Ishikawa (cell line): ENCODE measurements around the gene PRKCB.

Source experiments
- CEBPB ChIP-seq: IDR thresholded peaks from 2 replicates; pipeline ENCODE4 v1.6.1; 2012
- CREB1 ChIP-seq: IDR thresholded peaks from 2 replicates; pipeline ENCODE4 v1.6.1; 2012; ENCODE audit warnings: low read depth
- EGR1 ChIP-seq: IDR thresholded peaks from 2 replicates; pipeline ENCODE4 v1.6.1; 2012
- EP300 ChIP-seq: IDR thresholded peaks from 2 replicates; pipeline ENCODE4 v1.6.1; 2012; ENCODE audit warnings: borderline replicate concordance
- MAX ChIP-seq: IDR thresholded peaks from 2 replicates; pipeline ENCODE4 v1.6.1; 2012
- NFIC ChIP-seq: IDR thresholded peaks from 2 replicates; pipeline ENCODE4 v1.6.1; 2012
- RAD21 ChIP-seq: IDR thresholded peaks from 2 replicates; pipeline ENCODE4 v1.6.1; 2012; ENCODE audit warnings: low read depth
- TAF1 ChIP-seq: IDR thresholded peaks from 2 replicates; pipeline ENCODE4 v1.6.1; 2012; ENCODE audit warnings: low read depth, mild to moderate bottlenecking
- TEAD4 ChIP-seq: IDR thresholded peaks from 2 replicates; pipeline ENCODE4 v1.6.1; 2012
- ZBTB7A ChIP-seq: IDR thresholded peaks from 2 replicates; pipeline ENCODE4 v1.6.1; 2012; ENCODE audit warnings: low read depth
- TF ChIP-seq, protein P1 (sequence below): IDR thresholded peaks from 2 replicates; pipeline ENCODE4 v1.6.1; 2012; ENCODE audit warnings: low read depth, mild to moderate bottlenecking

GRCh38 chr16:24041834-24042631 is 206.2 kb downstream of the PRKCB start:
- TF ChIP-seq EP300 (no peak), RAD21 (peak; percentile 80), CEBPB (no peak), NFIC (no peak), TAF1 (no peak), TEAD4 (no peak), MAX (no peak), EGR1 (no peak), ZBTB7A (no peak), CREB1 (no peak)
- TF ChIP-seq, protein P1, sequence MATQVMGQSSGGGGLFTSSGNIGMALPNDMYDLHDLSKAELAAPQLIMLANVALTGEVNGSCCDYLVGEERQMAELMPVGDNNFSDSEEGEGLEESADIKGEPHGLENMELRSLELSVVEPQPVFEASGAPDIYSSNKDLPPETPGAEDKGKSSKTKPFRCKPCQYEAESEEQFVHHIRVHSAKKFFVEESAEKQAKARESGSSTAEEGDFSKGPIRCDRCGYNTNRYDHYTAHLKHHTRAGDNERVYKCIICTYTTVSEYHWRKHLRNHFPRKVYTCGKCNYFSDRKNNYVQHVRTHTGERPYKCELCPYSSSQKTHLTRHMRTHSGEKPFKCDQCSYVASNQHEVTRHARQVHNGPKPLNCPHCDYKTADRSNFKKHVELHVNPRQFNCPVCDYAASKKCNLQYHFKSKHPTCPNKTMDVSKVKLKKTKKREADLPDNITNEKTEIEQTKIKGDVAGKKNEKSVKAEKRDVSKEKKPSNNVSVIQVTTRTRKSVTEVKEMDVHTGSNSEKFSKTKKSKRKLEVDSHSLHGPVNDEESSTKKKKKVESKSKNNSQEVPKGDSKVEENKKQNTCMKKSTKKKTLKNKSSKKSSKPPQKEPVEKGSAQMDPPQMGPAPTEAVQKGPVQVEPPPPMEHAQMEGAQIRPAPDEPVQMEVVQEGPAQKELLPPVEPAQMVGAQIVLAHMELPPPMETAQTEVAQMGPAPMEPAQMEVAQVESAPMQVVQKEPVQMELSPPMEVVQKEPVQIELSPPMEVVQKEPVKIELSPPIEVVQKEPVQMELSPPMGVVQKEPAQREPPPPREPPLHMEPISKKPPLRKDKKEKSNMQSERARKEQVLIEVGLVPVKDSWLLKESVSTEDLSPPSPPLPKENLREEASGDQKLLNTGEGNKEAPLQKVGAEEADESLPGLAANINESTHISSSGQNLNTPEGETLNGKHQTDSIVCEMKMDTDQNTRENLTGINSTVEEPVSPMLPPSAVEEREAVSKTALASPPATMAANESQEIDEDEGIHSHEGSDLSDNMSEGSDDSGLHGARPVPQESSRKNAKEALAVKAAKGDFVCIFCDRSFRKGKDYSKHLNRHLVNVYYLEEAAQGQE: no peak
